Ramos (cell line): ENCODE measurements around the gene CCT8.

Source experiments
- in situ Hi-C: fragments of 300-500 bp; cut with MboI; formaldehyde crosslinking; loops from one replicate; pipeline ENCODE4 v1.14.3; 2022; ENCODE audit warnings: low sequenced_read_pairs; ENCODE audit not compliant: unreplicated experiment

The CCT8 gene

GRCh38 chr21:29078869-29079767 is 5.7 kb upstream of the CCT8 start:
- in situ Hi-C loops = loop anchor here (25.0 kb wide), 1 partner anchor 758 kb away; no protein-coding TSS in a partner anchor

DNA sequence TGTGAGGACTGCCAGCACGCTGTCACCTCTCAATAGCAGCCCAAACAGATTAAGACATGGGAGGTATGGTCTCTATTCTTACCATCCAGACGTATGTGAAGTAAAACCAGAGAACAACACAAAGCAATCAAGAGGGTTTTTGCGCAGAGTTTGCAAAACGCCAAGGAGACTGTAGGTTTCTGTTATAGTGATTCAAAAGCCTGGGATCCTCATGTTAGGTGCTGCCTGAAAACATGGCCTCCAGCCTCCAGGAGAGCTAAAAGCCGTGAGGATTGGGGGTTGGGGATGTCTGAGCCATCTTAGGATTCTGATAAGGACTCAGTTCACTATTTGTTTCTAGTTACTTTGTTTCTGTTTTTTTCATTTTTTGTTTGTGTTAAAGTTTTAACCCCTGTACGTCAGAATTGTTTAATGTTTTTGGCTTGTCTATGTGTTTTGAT is 4.2 kb upstream of the CCT8 start:
- in situ Hi-C loops = loop anchor here (25.0 kb wide), 1 partner anchor 760 kb away; no protein-coding TSS in a partner anchor

GRCh38 chr21:29076731-29077640 is 3.5 kb upstream of the CCT8 start:
- in situ Hi-C loops = loop anchor here (25.0 kb wide), 1 partner anchor 760 kb away; no protein-coding TSS in a partner anchor

- in situ Hi-C loops = loop anchor here (25.0 kb wide), 1 partner anchor 761 kb away; no protein-coding TSS in a partner anchor
Measured at GRCh38 chr21:29075706-29076466, 2.4 kb upstream of the CCT8 start.

DNA sequence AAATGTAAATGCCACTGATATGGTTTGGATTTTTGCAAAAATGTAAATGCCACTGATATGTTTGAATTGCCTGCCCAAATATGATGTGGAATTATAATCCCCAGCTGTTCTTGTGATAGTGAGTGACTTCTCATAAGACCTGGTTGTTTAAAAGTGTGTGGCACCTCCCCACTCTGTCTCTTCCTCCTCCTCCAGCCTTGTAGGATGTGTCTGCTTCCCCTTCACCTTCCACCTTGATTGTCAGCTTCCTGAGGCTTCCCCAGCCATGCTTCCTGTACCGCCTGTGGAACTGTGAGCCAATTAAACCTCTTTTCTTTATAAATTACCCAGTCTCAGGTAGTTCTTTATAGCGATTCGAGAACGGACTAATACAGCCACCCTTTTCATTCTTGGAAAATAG is 1.3 kb upstream of the CCT8 start:
- in situ Hi-C loops = loop anchor here (25.0 kb wide), 1 partner anchor 763 kb away; no protein-coding TSS in a partner anchor

GRCh38 chr21:29074007-29074376 is 544 bp upstream of the CCT8 start:
- in situ Hi-C loops = no loop called here

DNA sequence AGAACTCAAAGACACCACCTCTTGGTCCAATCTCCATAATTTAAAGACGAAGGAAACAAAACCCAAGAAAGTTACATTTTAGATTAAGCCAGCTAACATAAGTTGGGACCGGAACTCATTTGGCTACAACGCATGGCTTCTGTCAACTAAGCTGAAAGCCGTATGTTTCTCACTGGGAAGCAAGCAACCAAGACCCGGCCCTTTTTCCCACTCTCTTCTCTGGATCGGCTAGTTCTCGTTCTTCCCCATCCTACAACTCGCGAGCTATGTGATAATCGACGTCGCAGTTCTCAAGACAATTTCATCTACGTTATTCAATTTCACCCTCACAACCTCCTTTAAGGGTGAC is 601 bp downstream of the CCT8 start:
- in situ Hi-C loops = no loop called here

DNA sequence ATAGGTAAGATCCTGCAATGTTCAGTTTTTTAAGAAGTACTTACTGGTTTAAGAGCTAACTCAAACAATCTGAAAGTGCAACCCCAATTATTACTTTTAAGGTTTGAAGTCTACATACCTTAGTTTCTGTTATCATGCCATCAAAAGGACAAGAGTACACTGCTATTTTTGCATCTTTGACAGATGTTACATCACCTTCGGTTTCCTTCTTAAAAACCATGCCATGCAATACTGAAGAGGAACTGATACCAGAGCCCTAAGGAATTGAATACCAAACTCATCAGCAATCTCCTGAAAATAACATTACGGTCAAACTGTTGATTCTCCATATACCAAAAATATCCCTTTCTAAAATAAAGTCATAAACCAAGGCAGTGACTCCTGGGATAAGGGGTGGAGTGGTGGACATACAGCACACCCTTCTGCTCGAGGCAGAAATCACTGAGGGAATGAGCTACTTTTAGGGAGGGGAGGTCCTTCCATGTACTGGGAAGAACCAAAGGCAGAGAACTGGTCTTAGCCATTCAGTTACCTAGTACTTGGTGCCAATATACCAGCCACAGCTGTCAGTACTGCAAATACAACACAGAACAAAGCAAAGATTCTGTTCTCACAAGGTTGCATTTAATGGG is 8.5 kb downstream of the CCT8 start:
- in situ Hi-C loops = no loop called here

GRCh38 chr21:29056538-29057050 is 16.9 kb downstream of the CCT8 start:
- in situ Hi-C loops = no loop called here

DNA sequence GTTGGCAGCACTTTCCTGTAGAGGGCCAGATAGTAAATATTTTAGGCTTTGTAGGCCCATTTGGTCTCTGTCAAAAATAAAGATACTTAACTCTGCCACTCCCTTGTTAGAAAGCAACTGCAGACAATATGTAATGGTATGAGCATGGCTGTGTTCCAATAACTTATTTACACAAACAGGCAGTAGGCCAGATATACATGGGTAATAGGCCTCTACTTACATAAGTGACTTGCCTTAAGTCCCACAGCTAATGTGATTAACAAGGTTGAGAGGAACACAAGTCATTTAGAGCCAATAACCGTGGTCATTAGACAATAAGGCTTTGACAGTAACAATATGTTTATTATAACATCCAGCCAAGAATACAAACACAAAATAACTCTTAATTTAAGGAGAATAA is 17.4 kb downstream of the CCT8 start:
- in situ Hi-C loops = no loop called here

GRCh38 chr21:29055080-29055479 is 18.4 kb downstream of the CCT8 start:
- in situ Hi-C loops = no loop called here

DNA sequence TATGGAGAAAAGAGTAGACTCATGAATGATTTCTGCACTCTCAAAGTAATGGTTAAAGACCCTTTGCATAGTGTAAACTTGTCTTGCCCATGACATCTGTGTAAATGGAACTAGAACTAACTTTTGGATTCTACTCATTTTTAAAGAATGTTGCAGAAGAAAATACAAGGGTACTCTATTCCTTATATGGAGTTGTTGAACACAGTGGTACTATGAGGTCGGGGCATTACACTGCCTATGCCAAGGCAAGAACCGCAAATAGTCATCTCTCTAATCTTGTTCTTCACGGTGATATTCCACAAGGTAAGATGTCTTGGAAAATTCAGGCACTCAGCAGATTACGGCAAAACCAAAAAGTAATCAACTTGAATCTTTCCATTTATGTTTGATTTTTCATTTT is 19.8 kb downstream of the CCT8 start:
- in situ Hi-C loops = no loop called here

- in situ Hi-C loops = no loop called here
Measured at GRCh38 chr21:29053011-29053553, 20.4 kb downstream of the CCT8 start.

- in situ Hi-C loops = no loop called here
Measured at GRCh38 chr21:29052224-29052623, 21.2 kb downstream of the CCT8 start.

GRCh38 chr21:29034678-29035077 is 38.8 kb downstream of the CCT8 start:
- in situ Hi-C loops = loop anchor here (5.0 kb wide), 1 partner anchor 37 kb away; no protein-coding TSS in a partner anchor

GRCh38 chr21:29033871-29034270 is 39.6 kb downstream of the CCT8 start:
- in situ Hi-C loops = loop anchor here (5.0 kb wide), 1 partner anchor 37 kb away; no protein-coding TSS in a partner anchor

DNA sequence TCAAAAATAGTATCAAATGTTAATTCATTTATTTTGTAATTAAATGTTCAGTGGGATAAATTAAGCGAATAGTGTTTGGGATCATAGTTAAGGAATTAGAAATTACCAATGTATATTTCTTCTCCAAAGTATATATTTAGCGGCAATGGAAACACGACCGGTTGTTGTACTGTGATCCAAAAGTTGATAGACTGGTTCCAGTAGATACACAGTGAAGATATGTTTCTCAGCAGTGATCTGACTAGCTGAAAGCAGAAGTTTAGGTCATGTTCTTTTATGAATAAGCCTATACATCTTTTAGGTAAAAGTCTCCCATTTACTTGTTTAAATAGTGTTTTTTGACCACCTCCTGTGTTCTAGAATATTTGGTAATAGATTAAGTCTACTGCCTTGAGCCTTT is 40.1 kb downstream of the CCT8 start:
- in situ Hi-C loops = loop anchor here (5.0 kb wide), 1 partner anchor 36 kb away; no protein-coding TSS in a partner anchor

GRCh38 chr21:29030909-29031308 is 42.5 kb downstream of the CCT8 start:
- in situ Hi-C loops = loop anchor here (5.0 kb wide), 1 partner anchor 34 kb away; no protein-coding TSS in a partner anchor

DNA sequence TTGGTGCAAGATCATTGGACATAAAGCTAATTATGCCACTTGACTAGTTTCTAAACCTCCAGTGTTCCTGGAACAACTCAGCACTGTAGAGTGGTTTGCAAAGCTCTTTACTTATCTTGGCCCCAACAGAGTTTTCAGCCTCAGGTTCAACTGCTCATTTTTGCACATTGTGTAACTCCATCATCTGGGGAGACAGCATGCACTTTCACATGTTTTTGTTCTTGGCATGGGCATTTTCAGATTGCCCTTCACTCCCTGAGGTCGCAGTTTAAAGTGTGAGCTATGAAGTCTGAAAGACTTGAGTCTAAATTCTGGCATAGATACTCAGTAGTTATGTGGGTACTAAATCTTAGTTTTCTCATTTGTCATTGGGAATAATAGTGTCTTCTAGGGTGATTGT is 43.9 kb downstream of the CCT8 start:
- in situ Hi-C loops = no loop called here
